Measurements from ENCODE around the gene ANKUB1. TPM values are rescaled to one million over a fixed set of nuclear protein-coding genes. Genes with fewer than 3 reads are reported as not detected.
A peak's percentile ranks its signal among the peaks of the same experiment; 100 is the strongest.

ANKUB1 gene
- total and polyA plus RNA-seq, 10 of the 15 experiments (the other 5 are each of a cell fraction or from before 2014, with no cell fraction given) = 0.08 TPM; not detected in 9

DNA sequence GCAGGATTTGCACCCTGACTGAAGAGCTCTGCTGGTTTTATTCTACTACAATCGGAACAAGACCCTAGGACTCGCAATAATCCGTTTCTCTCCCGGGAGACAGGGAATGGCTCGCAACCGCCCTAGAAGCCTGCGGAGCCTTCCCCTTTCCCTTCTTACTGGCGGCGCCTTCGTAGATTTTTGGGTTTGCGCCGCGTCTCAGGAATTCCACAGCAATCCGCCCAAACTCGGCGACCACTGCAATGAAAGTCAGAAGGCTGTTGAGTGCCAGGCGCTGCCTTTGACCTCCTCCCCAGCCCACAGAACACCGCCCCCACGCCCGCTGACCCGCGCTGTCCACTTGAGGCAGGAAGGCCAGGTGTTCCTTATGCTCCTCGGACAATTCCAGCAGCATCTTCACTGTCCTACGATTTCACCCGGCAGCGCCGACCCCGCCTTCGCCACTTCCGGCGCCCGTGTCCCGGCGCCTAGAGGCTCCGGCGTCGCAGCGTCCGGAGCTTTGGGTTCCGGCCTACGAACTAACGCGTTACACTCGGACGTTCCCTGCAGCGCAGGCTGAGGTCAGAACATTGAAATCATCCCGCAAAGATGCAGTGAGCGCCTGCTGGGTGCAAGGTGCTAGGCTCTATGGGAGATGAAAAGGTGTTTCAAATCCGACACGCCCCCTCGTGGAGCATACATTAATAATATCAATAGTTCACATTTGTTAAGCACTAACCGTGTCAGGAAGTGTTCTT, 40.1 kb downstream of the ANKUB1 start, which contains the start of gene COMMD2 (continued):
- TF ChIP-seq, protein P1, sequence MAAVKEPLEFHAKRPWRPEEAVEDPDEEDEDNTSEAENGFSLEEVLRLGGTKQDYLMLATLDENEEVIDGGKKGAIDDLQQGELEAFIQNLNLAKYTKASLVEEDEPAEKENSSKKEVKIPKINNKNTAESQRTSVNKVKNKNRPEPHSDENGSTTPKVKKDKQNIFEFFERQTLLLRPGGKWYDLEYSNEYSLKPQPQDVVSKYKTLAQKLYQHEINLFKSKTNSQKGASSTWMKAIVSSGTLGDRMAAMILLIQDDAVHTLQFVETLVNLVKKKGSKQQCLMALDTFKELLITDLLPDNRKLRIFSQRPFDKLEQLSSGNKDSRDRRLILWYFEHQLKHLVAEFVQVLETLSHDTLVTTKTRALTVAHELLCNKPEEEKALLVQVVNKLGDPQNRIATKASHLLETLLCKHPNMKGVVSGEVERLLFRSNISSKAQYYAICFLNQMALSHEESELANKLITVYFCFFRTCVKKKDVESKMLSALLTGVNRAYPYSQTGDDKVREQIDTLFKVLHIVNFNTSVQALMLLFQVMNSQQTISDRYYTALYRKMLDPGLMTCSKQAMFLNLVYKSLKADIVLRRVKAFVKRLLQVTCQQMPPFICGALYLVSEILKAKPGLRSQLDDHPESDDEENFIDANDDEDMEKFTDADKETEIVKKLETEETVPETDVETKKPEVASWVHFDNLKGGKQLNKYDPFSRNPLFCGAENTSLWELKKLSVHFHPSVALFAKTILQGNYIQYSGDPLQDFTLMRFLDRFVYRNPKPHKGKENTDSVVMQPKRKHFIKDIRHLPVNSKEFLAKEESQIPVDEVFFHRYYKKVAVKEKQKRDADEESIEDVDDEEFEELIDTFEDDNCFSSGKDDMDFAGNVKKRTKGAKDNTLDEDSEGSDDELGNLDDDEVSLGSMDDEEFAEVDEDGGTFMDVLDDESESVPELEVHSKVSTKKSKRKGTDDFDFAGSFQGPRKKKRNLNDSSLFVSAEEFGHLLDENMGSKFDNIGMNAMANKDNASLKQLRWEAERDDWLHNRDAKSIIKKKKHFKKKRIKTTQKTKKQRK (IDR thresholded peaks at IDR 0.05; ENCODE audit: low read depth, low read length) = 0 out of 2 replicates have a peak, but pooled peaks have one; percentile 51
- peak; percentile 75 for TF ChIP-seq MXI1 (IDR thresholded peaks at IDR 0.05; ENCODE audit: low read depth, low read length)
- peak; percentile 21 to 47 (median 46); a peak in 5 of 6 replicates for TF ChIP-seq CTCF (IDR thresholded peaks at IDR 0.05 in 2 of 3, conservative IDR thresholded peaks at IDR 0.05 in 1 of 3; ENCODE audit: control insufficient read depth in 2 of 3, extremely low read depth in 1 of 3, insufficient read depth in 1 of 3, low read depth in 3 of 3, low read length in 3 of 3)
- no peak for TF ChIP-seq SUPT20H (IDR thresholded peaks at IDR 0.05; ENCODE audit: borderline replicate concordance, control insufficient read depth, low read depth, low read length)
- TF ChIP-seq ZBTB33 (IDR thresholded peaks at IDR 0.05) = no peak
- peak; percentile 57; the same call in 1 of the 2 replicates for TF ChIP-seq ZBED1 (IDR thresholded peaks at IDR 0.05; ENCODE audit: borderline replicate concordance)
- TF ChIP-seq ZZZ3 (IDR thresholded peaks at IDR 0.05; ENCODE audit: control insufficient read depth, insufficient read length, low read depth) = no peak
- TF ChIP-seq SMC3 (IDR thresholded peaks at IDR 0.05; ENCODE audit: borderline replicate concordance, low read length) = peak; percentile 49
- no peak for TF ChIP-seq MLLT1 (IDR thresholded peaks at IDR 0.05)
- TF ChIP-seq, protein P2, sequence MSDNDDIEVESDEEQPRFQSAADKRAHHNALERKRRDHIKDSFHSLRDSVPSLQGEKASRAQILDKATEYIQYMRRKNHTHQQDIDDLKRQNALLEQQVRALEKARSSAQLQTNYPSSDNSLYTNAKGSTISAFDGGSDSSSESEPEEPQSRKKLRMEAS (IDR thresholded peaks at IDR 0.05; ENCODE audit: low read depth, low read length) = no peak
- no peak for TF ChIP-seq NR2C2 (IDR thresholded peaks at IDR 0.05; ENCODE audit: borderline replicate concordance, control insufficient read depth, insufficient read length, low read depth)
- peak; percentile 96 for TF ChIP-seq CREM (IDR thresholded peaks at IDR 0.05; ENCODE audit: low read depth)
- TF ChIP-seq, protein P3, sequence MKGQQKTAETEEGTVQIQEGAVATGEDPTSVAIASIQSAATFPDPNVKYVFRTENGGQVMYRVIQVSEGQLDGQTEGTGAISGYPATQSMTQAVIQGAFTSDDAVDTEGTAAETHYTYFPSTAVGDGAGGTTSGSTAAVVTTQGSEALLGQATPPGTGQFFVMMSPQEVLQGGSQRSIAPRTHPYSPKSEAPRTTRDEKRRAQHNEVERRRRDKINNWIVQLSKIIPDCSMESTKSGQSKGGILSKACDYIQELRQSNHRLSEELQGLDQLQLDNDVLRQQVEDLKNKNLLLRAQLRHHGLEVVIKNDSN (IDR thresholded peaks at IDR 0.05; ENCODE audit: borderline replicate concordance, extremely low read length, insufficient read depth, low read depth, low read length) = no peak
- TF ChIP-seq ETV6 (conservative IDR thresholded peaks at IDR 0.05 in 1 of 2, IDR thresholded peaks at IDR 0.05 in 1 of 2; ENCODE audit: borderline replicate concordance in 1 of 2, low read depth in 1 of 2) = peak in 1 of 2 experiments; percentile 66; a peak in 1 of 4 replicates
- TF ChIP-seq PAX5 (IDR thresholded peaks at IDR 0.05; ENCODE audit: borderline replicate concordance, low read depth, low read length) = peak; percentile 70; the same call in 1 of the 2 replicates
- TF ChIP-seq MEF2A (IDR thresholded peaks at IDR 0.05; ENCODE audit: insufficient read depth, low read depth, low read length) = peak; percentile 81
- no peak for TF ChIP-seq CBX3 (IDR thresholded peaks at IDR 0.05; ENCODE audit: borderline replicate concordance, low read depth)
- TF ChIP-seq CHD1 (IDR thresholded peaks at IDR 0.05; ENCODE audit: low read depth, low read length) = no peak; the same call in 1 of the 2 replicates

Data from GM12878 (cell line).